Medulla oblongata (tissue), 1 donor: ENCODE data around the gene IFNAR2.
A peak's percentile ranks its signal among the peaks of the same experiment; 100 is the strongest.

Experiments used
- DNase-seq: peaks from one replicate; pipeline ENCODE4 v3.0.0-alpha.2; 2015; ENCODE audit errors: extremely low spot score

IFNAR2 gene

DNA sequence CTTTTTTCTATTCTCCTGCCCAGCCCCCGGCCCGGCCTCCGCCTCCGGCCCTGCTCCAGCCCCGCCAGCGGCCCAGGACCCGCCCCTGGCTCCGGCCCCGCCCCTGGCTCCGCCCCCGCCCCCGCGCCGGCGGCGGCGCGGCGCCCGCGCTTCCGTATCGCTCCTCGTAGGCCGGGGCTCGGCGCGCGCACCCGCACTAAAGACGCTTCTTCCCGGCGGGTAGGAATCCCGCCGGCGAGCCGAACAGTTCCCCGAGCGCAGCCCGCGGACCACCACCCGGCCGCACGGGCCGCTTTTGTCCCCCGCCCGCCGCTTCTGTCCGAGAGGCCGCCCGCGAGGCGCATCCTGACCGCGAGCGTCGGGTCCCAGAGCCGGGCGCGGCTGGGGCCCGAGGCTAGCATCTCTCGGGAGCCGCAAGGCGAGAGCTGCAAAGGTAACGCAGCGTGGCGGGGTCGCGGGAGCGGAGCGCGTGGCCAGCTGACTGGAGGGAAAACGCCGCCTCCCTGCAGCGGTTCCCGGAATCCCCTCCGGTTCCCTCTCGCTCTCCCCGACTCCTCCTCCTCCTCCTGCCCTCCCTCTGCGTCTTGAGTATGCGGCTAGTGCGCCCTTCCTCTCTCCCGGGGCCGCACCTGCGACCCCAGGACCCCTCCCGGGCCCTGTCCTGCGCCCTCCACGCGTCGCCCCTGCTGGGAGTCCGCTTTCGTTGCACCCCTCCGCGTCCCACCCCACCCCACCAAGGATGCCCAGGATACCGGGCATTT lies at the start of gene IFNAR2:
Gene IFNAR2, plus strand, starts transcription at position 155 of the 761 bp plus-strand sequence. CDS start 11,985 bp downstream, outside the sequence.
- peak; percentile 68 for DNase-seq

DNA sequence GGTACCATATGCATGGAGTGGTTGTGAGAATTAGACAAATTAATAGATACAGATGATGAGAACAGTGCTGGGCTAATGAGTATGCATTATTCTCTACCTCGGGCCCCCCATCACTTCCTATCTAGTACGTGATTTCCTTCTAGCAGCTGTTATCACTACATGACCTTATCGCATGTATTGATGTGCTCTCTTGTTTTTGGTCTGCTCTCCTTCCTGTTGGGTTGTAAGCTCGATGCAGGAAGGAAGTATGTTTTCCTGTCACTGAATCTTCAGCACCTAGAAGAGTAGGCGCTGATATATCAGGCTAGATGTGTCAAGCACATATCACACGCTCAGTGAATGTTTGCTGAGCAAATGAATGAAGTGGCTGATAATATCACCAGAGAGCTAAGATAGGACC lies 43.9 kb upstream of the IFNAR2 start:
- no peak for DNase-seq

DNA sequence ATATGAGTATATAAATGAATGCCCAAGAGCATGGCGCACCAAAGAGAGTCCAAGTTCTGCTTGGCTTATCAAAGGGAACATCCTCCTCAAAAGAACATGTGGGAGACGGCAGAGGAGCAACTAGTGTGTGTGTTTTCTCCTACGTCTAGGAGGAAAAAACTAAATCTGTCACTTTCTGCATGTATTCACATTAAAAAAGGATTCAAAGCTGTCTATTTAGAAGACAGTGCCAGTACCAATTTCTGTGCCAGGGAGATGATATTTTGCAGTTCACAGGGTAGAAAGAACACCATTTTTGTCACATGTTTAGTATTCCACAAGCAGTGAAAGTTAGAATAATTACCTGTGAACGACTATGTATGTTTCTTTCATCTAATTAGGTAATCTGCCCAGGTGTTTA lies 42.5 kb upstream of the IFNAR2 start:
- DNase-seq = no peak

DNA sequence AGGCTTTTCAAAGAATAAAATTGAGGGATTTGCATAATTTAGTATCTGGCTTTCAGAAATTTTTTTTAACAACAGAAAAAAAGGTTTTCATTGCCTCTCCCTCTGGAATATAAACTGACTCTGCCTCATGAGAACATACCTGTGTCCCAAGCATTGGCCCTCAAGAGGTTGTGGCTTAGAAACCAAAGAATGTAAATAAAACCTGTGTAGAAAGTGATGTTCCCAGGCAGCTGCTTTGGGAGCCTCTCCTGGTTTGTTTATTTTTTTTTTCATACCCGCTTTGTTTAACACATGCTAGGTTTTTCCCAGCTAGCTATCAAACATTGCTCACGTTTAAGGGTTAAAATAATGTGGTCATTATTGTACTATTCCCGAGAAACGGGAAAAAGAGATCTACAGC lies 40.5 kb upstream of the IFNAR2 start:
- DNase-seq = no peak

DNA sequence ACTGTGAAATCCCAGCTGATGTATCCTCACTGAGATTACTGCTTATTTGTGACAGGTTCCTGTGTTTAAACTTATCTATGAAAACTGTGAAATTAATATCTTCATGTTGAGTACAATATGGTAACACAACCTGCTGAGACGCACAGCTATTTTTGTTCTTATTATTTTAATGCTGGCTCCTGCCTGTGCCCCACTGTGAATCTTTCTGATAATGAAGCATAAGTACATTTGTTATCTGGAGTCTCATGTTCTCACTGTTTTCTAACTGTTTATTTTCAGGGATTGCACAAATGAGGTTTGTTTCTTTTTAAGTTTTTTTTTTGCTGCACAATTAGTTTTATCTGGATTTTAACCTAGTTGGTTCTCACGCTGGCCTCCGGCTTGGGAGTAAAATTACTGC lies 39.9 kb upstream of the IFNAR2 start:
- DNase-seq = no peak

DNA sequence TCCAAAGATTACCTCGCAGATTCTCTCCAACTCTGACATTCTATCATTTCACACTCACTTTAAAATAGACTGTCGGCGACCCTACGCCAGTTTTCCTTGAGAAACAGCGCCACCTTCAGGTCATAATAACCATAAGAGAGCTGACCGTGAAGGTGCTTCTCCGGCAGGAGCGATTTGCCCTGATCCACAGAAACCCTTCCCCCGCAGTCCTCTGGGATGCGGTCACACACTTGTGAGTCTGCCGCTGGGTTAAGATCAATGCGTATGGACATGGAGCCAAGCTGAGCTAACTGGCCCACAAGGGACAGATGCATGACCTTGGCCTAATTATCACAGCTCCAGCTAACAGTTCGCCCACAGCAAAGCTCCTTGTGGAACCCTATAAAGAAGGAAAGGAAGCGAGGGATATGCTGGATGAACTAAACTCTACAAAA lies 32.8 kb upstream of the IFNAR2 start:
- peak; percentile 93 for DNase-seq

DNA sequence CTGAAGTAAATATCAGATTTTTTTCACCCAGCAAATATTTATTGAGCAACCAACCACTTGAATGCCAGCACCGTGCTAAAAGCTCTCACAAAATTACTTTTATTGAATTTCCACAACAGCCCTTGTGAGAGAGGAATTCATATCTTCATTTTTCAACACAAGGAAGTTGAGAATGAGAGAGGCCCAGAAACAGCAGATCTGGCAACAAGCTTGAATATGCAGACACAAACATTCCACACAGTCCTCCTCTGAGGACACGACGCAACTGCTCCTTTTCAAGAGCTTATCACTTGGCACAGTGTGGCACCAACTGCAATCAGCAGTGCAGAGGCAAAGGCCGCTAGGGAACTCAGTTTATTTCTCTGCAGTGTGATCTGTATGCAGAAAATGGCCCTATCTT lies 32.2 kb upstream of the IFNAR2 start:
- DNase-seq = peak; percentile 15

DNA sequence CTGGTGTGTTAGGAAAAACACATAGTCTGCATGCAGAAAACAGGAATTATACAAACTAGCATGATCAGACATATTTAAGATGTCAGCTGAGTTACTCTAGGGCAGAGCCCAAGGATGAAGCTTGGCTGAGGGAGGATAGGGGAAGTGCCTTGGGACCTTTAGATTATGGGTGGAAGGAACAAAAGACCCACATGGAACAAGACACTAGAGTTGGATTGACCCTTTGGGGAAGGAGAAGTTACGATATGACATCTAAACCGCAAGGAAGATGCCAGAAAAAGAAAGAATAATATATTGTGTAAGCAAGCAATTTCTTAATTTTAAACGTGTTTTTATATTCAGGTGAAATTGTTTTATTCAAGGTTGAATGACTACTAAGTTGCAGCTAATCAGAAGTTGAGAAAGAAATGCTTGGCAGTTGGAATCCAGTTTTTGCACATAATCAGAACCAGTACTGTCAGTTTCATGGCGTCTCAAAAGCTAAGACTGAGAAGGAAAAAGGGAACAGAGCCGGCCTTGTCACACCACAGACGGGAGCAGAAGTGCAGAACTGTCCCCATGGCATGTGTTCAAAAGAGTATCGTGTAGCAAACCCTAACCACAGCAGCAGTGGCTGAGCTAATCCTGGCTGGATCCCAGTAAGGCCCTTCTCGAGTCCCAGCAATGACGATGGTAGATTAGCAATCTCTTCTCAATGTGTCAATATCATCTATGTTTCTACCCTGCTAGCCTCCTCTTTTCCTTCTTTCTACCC lies 31.2 kb upstream of the IFNAR2 start:
- DNase-seq = peak; percentile 85

DNA sequence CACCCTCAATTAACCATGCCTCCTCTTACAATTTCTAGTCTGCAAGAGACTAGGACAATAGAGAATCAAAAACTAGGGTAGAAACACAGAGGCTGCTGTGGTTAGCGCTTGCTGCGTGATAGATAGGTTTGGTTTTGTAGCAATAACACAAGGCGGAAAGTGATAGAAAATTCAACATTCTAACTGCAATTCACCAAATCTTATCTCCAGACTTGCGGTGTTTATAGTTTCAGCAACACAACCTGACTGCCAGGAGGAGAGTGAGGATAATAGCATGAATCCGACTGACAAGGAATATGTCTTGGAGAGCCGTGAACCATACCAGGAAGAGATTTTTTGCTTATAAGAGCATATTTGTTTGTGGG lies 30.7 kb upstream of the IFNAR2 start:
- DNase-seq = no peak

DNA sequence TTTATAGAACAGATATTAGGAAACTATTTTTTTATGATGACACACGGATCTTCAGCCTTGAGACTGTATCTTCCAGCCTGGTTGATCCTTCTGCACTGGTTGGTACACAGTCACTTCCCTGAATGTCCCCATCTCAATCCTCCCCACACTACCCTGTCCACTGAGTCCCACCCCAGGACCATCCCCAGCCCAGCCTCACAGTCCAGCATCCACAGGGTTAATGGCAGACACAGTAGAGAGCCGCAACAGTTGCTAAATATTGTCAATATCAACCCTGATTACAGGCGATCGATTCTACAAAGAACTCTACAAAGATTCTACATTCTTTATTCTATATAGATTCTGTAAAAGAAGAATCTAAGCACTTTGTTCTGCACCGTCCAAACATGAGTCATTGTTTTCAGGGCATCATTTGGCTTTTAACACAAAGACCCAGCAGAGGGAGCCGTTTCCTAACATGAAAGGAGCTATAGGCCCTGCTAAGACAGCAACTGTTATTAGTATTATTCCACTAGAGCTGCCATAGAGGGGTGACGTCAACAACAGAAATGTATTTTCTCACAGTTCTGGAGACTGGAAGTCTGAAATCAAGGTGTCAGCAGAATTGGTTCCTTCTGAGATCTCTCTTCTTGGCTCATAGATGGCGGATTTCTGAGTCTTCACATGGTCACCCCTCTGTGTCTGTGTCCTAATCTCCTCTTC lies 30.1 kb upstream of the IFNAR2 start:
- peak; percentile 98 for DNase-seq

DNA sequence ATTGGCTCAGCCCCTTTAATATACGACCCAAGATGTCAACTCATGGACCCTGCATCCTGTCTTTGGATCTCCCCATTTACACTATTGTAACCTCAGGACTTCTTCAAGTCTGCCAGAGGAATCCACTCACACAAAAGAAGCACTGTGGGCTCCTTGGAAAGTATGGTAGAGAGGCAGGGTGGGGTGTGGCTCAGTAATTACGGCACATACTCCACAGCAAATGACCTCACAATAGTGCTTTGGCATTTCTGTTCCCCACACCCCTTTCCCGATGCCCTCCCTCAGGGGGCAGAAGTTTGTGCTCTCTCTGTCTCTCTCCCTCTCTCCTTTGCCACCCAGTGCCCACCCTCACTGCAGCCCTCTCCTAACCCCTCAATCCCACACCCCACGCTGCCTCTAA lies 27.8 kb upstream of the IFNAR2 start:
- no peak for DNase-seq

DNA sequence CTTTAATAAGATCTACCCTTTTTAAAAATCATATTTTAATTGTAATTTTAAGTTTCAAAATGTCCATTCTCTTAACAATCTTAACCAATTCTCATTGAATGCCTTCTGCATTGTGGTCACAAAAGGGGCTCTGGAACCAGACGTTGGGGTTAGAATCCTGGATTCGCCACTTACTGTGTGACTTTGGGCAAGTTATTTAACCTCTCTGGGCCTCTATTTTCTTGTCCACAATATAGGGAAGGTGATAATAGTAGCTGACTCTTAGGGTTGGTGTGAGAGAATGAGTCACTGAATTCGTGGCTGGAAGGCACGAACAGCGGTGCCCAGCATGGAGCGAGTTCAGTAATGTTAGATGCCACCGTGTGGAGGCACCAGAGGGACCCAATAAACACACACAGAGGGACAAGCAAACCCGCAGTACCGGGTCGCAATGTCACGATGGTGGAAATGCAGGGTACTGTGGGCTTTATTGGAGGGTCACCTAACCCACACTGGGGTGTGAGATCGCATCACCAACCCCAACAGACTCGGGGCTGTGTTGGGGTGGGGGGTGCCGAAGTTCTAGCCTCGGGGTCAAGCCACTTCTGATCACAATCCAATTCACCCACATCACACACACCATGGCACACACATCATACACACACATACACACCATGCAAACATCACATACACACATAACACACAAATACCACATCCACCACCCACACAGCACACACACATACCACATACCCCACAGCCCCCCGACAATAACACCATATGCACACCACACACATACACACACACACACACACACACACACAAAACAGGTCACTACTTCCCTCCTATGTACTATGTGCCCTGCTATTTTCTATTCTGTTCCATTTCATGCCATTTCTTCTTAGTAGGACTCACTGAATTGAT lies 27.0 kb upstream of the IFNAR2 start:
- no peak for DNase-seq

DNA sequence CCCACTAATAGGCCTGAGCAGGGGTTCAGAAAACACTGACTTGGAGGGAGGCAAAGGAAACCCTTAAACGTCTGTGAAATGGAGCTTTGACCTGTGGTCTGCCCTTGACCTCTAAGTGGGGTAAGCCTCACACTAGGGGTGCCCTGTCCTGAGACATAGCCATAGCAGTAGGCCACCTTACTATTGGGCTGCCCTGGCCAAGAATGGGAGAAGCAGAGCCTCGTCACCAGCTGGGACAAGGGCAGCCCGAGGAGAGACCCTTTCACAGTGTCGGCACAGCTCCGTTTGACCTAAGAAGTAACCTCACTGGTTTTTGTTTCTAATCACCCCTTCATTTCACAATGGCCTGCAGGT lies 26.4 kb upstream of the IFNAR2 start:
- no peak for DNase-seq

DNA sequence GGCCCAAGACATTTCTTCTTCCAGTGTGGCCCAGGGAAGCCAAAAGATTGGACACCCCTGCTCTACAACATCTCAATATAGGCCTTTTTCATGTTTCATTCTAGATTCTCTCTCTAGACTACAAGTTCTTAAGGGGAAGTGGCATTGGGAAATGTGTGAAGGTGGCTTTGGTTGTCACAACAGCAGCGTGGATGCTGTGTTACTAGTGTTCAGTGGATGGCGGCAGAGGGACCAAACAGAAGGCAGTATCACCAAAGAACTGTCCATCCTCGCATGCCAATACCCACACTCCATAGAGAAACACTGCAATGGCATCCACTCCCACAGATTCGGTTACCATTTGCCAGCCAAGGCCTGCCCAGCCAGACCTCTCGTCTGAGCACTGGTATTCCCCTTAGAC lies 24.3 kb upstream of the IFNAR2 start:
- no peak for DNase-seq

DNA sequence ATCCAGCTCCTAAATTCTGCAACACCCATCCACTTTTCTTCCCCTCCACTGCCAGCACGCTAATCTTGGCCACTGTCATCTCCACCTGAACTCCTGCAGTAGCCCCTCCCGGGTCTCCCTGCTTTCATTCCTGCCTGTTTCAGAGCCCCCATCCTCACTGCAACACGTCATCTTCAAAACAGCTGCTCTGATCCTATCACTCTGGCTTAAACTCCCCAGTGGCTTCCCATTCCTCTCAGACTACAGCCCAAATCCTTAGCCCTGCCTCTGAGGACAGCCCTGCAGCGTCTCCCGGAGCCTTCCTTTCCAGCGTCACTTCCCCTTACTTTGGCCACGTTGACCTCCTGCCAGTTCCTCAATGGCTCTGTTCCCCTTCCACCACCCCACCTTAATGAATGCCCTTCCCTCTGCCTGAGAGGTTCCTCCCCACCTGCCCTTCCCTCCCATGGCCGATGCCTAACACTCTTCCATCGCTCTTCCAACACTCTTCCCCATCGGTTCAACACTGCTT lies 22.9 kb upstream of the IFNAR2 start:
- no peak for DNase-seq

DNA sequence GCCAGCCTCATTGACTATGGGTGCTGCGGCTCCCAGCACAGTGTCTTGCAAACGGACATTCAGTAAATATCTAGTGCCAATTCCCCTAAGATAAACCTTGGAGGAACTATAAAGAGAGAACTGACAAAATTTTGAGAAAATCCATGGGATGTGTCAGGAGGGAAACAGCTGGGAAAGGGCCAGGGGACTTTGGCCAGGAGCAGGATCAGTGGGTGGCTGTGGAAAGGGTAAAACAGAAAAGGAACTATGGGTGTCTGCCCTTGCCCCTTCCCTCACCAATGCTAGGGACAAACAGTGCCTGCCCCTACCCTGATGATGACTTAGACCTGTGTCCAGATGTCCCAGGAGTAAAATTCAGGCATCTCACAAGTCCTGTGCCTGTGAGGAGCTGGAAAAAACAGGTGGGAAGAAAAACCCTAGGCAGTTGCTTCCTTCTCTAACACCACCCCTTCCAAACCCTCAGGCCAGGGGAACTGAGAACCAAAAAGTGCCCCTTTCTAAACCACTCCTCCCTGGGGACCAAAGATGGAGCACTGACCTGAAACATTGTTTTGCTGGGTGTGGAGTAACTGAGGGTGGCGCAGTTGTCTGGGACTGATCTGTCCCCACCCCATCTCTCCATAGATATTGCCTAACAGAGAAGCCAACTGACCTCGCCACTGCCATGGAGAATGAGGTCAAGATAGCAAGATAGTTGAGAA lies 22.1 kb upstream of the IFNAR2 start:
- no peak for DNase-seq

DNA sequence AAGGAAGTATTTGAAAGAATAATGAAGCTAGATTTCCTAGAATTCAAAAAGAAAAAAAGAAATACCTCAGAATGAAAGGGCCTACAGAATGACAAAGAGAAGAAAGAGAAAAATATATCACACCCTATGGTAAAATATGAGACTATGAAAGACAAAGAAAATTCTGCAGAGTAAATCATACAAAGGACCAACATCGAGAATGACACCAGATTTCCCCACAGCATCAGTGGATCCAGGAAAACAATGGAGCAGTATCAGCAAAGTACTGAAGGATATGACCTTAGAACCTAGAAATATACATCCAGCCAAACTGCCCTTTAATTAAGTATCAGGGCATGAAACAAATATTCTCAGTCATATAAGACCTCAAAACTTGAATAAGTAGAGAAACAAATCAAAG lies 21.2 kb upstream of the IFNAR2 start:
- DNase-seq = no peak

DNA sequence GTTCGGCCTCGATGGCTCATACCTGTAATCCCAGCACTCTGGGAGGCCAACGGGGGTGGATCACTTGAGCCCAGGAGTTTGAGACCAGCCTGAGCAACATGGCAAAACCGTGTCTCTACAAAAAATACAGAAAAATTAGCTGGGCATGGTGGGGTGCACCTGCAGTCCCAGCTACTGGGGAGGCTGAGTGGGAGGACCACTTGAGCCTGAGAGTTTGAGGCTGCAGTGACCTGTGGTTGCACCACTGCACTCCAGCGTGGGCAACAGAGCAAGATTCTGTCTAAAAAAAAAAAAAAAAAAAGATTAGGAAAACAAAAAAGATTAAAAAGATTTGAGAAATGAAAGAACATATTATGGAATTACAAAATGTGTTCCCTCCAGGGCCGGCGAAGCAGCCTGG lies 18.4 kb upstream of the IFNAR2 start:
- no peak for DNase-seq

DNA sequence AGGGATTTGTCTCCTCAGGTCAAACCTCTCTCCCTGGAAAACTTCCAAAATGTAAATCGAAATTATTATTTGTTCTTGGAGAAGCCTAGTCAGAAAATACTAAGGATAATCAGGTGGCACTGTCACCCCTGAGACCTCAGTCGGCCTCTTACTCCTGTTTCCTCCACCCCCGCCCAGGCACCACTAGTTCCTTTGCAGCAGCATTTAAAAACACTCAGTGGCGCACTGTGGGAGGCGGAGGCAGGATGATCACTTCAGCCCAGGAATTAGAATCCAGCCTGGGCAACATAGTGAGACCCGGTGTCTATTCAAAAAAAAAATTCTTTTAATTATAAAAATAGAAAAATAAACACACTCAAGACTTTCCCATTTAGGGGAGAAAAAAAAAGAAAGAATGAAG lies 18.0 kb upstream of the IFNAR2 start:
- no peak for DNase-seq

DNA sequence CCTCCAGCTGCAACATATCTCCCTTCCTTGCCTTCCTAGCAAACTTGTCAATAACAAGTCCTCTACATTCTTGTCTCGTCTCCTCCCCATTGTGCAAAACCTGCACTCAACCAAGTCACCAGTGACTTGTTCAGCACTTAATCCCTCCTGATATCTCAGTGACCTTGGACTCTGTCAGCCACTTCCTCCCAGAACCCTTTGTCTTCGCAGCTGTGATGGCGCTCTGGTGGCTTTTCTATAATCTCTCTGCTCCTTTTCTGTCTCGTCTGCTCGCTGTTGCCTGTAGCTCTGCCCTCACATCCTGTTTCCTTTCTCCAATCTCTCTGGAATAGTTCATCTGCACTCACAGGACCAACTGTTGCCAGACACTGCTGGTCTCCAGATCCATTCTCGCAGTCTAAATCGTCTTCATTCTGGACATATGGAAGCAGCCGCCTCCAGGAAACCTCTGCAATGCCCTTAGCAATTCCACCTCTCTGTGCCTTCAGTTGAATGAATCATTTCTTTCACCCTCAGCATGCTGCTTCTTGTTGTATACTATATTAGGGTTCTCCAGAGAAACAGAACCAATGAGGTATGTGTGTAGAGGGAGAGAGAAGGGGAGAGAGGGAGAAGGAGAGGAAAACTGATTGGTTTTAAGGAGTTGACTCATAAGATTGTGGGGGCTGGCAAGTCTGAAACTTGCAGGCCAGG lies 17.4 kb upstream of the IFNAR2 start:
- no peak for DNase-seq
